Endothelial cell of umbilical vein (primary cell): ENCODE data around the gene FOXN1. TPM values are rescaled to one million over a fixed set of nuclear protein-coding genes. Genes with fewer than 3 reads are reported as not detected.

Source experiments
- BruUV-seq: library from RNA; stranded (reverse); fragments of 400-500 nt; replicated peaks from 2 replicates; lab custom pipeline; 2021; lab: Mats Ljungman, UMichigan
- CTCF ChIA-PET: fragments of 300-600, 350-600 bp; sonication (Branson Sonifier 250); formaldehyde crosslinking; loops from one replicate; lab custom pipeline; 2021; ENCODE audit warnings: antibody characterized with exemption, inconsistent platforms; lab: Charles Lee
- POLR2A ChIA-PET: fragments of 300-600, 350-600 bp; sonication (Branson Sonifier 250); formaldehyde crosslinking; loops from one replicate; lab custom pipeline; 2021; ENCODE audit warnings: antibody characterized with exemption, inconsistent platforms; lab: Charles Lee
- DNase-seq: peaks from one replicate; pipeline ENCODE4 v3.0.0-alpha.2; 2011; ENCODE audit warnings: low read depth, low spot score
- FAIRE-seq: peaks from 2 replicates; lab custom pipeline; 2011; peaks lifted over from hg19 to GRCh38; lab: Jason Lieb, UNC
- H2AFZ ChIP-seq: 2 replicates; pipeline ENCODE4 v1.6.0; 2012; ENCODE audit warnings: low read depth, low read length, control low read depth, inconsistent platforms
- H3K27ac ChIP-seq: 2 replicates; pipeline ENCODE4 v1.5.1; 2011; ENCODE audit warnings: low read depth, mild to moderate bottlenecking, control low read depth, low read length, moderate library complexity; ENCODE audit not compliant: insufficient read depth
- H3K27me3 ChIP-seq, 2 experiments: 2 replicates each; pipeline versions ENCODE4 v1.6.0 to v1.6.1; 2011; ENCODE audit warnings: low read length in 2 of 2, mixed read lengths in 1 of 2; ENCODE audit not compliant: control insufficient read depth in 2 of 2, insufficient read depth in 2 of 2
- H3K36me3 ChIP-seq, 2 experiments: 2 replicates in 1 of 2; 3 replicates in 1 of 2; pipeline ENCODE4 v1.5.1; 2011; ENCODE audit warnings: low read length in 2 of 2, mild to moderate bottlenecking in 1 of 2, moderate library complexity in 1 of 2; ENCODE audit not compliant: control insufficient read depth in 2 of 2, insufficient read depth in 2 of 2; ENCODE audit errors: extremely low read depth in 1 of 2
- H3K4me1 ChIP-seq: 3 replicates; pipeline ENCODE4 v1.5.1; 2011; ENCODE audit warnings: mild to moderate bottlenecking, low read length; ENCODE audit not compliant: control insufficient read depth, insufficient read depth; ENCODE audit errors: extremely low read depth
- H3K4me2 ChIP-seq: 2 replicates; pipeline ENCODE4 v1.6.1; 2011; ENCODE audit warnings: low read length, control low read depth, mixed read lengths; ENCODE audit not compliant: insufficient read depth
- H3K4me3 ChIP-seq, 3 experiments: fragments of 200-600 bp in 1 of 3; sonication (generic), shearing (Covaris generic) in 1 of 3; replicated peaks in 1 of 3; 2 replicates each; pipeline ENCODE4 v1.5.1; 2011 to 2016; ENCODE audit warnings: control low read depth in 3 of 3, low read length in 3 of 3, mild to moderate bottlenecking in 2 of 3, inconsistent platforms in 1 of 3, low read depth in 1 of 3, moderate library complexity in 1 of 3; ENCODE audit not compliant: insufficient read depth in 1 of 3
- H3K79me2 ChIP-seq: 2 replicates; pipeline ENCODE4 v1.6.0; 2012; ENCODE audit warnings: low read length, inconsistent platforms; ENCODE audit not compliant: control insufficient read depth, insufficient read depth
- H3K9ac ChIP-seq: replicated peaks from 2 replicates; pipeline ENCODE3; 2011; ENCODE audit warnings: low read length, control low read depth; ENCODE audit not compliant: insufficient read depth; ENCODE audit errors: extremely low read depth
- H3K9me1 ChIP-seq: replicated peaks from 3 replicates; pipeline ENCODE4 v1.6.0; 2011; ENCODE audit warnings: mild to moderate bottlenecking, low read length; ENCODE audit not compliant: control insufficient read depth, insufficient read depth; ENCODE audit errors: extremely low read depth
- H3K9me3 ChIP-seq: replicated peaks from 2 replicates; pipeline ENCODE4 v1.5.1; 2012; ENCODE audit warnings: low read length, inconsistent platforms; ENCODE audit not compliant: control insufficient read depth, insufficient read depth
- H4K20me1 ChIP-seq: replicated peaks from 2 replicates; pipeline ENCODE3; 2011; ENCODE audit warnings: mild to moderate bottlenecking, low read length; ENCODE audit not compliant: control insufficient read depth, insufficient read depth; ENCODE audit errors: extremely low read depth
- EZH2 ChIP-seq: IDR thresholded peaks from 2 replicates; pipeline ENCODE4 v1.6.1; 2012; ENCODE audit warnings: borderline replicate concordance, low read depth, mild to moderate bottlenecking, moderate library complexity, low read length, inconsistent platforms; ENCODE audit not compliant: severe bottlenecking
- FOS ChIP-seq: IDR thresholded peaks from 2 replicates; pipeline ENCODE4 v1.6.1; 2011; ENCODE audit warnings: mild to moderate bottlenecking, low read length, moderate library complexity, borderline replicate concordance; ENCODE audit not compliant: insufficient read depth
- GATA2 ChIP-seq: IDR thresholded peaks from 2 replicates; pipeline ENCODE4 v1.7.0; 2011; ENCODE audit warnings: low read depth, mild to moderate bottlenecking, moderate library complexity, mixed read lengths, low read length; ENCODE audit not compliant: insufficient read length, insufficient read depth
- JUN ChIP-seq: IDR thresholded peaks from 2 replicates; pipeline ENCODE4 v1.6.1; 2011; ENCODE audit warnings: borderline replicate concordance, low read depth; ENCODE audit not compliant: insufficient read length, insufficient read depth
- MYC ChIP-seq: IDR thresholded peaks from one replicate; pipeline ENCODE4 v1.6.1; 2011; ENCODE audit warnings: mild to moderate bottlenecking, low read depth, low read length
- POLR2A ChIP-seq: IDR thresholded peaks from 2 replicates; pipeline ENCODE4 v1.6.1; 2012; ENCODE audit warnings: low read depth, mild to moderate bottlenecking, control low read depth, low read length
- POLR2AphosphoS5 ChIP-seq: IDR thresholded peaks from 2 replicates; pipeline ENCODE4 v1.6.1; 2012; ENCODE audit warnings: low read depth, mild to moderate bottlenecking, control low read depth, low read length, moderate library complexity; ENCODE audit not compliant: insufficient read depth
- dilution Hi-C: fragments of 300-500 bp; cut with MboI; formaldehyde crosslinking; loops from one replicate; pipeline ENCODE4 v1.15.0; 2019; ENCODE audit warnings: low sequenced_read_pairs; ENCODE audit not compliant: extremely low pct_ligation_motif_present
- intact Hi-C: fragments of 100-400 bp; cut with micrococcal nuclease; formaldehyde crosslinking; loops from one replicate; pipeline ENCODE4 v1.10.0; 2022
- polyA plus RNA-seq, 4 experiments: library from polyadenylated mRNA; depleted of rRNA in 3 of 4; stranded (reverse) in 3 of 4; unstranded in 1 of 4; fragments of >200 nt; gene quantifications; 2 replicates each; pipeline versions ENCODE4 v1.2.1 to v1.2.3, GENCODE V29; 2011 to 2012; ENCODE audit warnings: missing spikeins in 1 of 4
- total RNA-seq: library from RNA; stranded (reverse); gene quantifications from 2 replicates; pipeline ENCODE4 v1.2.3, GENCODE V29; 2021
- TF ChIP-seq, protein P1 (sequence below): IDR thresholded peaks from 2 replicates; pipeline ENCODE4 v1.6.1; 2011; ENCODE audit not compliant: insufficient read depth, insufficient read length
- TF ChIP-seq, protein P2 (sequence below), 2 donors: IDR thresholded peaks; 1 replicate in 1 of 2; 2 replicates in 1 of 2; pipeline ENCODE4 v1.5.1; 2011; ENCODE audit warnings: low read length in 2 of 2, mild to moderate bottlenecking in 2 of 2, moderate library complexity in 2 of 2, control low read depth in 1 of 2, inconsistent platforms in 1 of 2, low read depth in 1 of 2; ENCODE audit not compliant: insufficient read depth in 1 of 2; ENCODE audit errors: extremely low read depth in 1 of 2

The FOXN1 gene
- total and polyA plus RNA-seq, 2 donors (not counting 3 experiments of a cell fraction or from before 2014, with no cell fraction given), result not detected

DNA sequence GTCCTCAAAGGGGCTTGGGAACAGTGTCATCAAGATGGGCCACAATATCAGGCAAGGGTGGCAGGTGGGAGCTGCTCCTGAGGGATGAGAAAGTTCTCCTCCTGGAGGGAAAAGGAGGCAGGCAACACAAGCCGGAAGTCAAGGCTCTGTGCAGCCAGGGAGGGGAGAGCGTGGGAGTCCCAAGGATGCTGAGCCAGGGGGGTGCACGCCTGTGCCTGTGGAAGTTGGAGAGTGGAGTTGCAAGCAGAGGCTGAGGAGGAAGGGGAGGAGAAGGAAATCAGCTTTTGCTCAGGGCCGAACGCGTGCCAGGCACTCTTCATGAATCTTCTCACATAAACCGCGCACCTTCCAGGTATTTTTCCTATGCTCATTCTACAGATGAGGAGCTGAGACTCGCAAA is 40.1 kb upstream of the FOXN1 start:
- Histone ChIP-seq H3K9me1 (no peaks in the 10 kb centered on the region), H3K4me1 (no peaks in the 10 kb centered on the region), H2AFZ (no peak overlapping the region), H3K9me3 (no peaks in the 10 kb centered on the region), H3K79me2 (no peaks in the 10 kb centered on the region), H3K27ac (no peak overlapping the region), H4K20me1 (no peaks in the 10 kb centered on the region), H3K36me3 (no peaks in the 10 kb centered on the region), H3K9ac (no peak overlapping the region), H3K4me3 (no peak overlapping the region), H3K4me2 (no peak overlapping the region), H3K27me3 (peaks cover 5 to 6% of the 10 kb centered on the region in 2 experiments)
- dilution Hi-C loops, result no loop called here
- BruUV-seq, result no TSS peak
- no peak for TF ChIP-seq JUN
- no peak for TF ChIP-seq FOS
- TF ChIP-seq, protein P1, sequence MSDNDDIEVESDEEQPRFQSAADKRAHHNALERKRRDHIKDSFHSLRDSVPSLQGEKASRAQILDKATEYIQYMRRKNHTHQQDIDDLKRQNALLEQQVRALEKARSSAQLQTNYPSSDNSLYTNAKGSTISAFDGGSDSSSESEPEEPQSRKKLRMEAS, result no peak
- TF ChIP-seq POLR2AphosphoS5, result no peak
- TF ChIP-seq EZH2, result no peak
- TF ChIP-seq, protein P2, sequence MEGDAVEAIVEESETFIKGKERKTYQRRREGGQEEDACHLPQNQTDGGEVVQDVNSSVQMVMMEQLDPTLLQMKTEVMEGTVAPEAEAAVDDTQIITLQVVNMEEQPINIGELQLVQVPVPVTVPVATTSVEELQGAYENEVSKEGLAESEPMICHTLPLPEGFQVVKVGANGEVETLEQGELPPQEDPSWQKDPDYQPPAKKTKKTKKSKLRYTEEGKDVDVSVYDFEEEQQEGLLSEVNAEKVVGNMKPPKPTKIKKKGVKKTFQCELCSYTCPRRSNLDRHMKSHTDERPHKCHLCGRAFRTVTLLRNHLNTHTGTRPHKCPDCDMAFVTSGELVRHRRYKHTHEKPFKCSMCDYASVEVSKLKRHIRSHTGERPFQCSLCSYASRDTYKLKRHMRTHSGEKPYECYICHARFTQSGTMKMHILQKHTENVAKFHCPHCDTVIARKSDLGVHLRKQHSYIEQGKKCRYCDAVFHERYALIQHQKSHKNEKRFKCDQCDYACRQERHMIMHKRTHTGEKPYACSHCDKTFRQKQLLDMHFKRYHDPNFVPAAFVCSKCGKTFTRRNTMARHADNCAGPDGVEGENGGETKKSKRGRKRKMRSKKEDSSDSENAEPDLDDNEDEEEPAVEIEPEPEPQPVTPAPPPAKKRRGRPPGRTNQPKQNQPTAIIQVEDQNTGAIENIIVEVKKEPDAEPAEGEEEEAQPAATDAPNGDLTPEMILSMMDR (IDR thresholded peaks at IDR 0.05; ENCODE audit: extremely low read depth in 1 of 2, insufficient read depth in 1 of 2, low read depth in 1 of 2, low read length in 2 of 2), result no peak
- no peak for TF ChIP-seq MYC
- no peak for TF ChIP-seq GATA2
- TF ChIP-seq POLR2A, result no peak
- ChIA-PET POLR2A (no interaction called here), CTCF (interaction anchor here (0.9 to 1.0 kb wide), 2 partner anchors 37 to 61 kb away, joined by 3 read pairs; no protein-coding TSS in a partner anchor)
- intact Hi-C loops, result no loop called here
- FAIRE-seq (no peak), DNase-seq (no peak)
